Fibroblast of pulmonary artery (primary cell): Measurements from ENCODE around the gene GSG1.

Experiments used
- DNase-seq: peaks from one replicate; pipeline ENCODE4 v3.0.0-alpha.2; 2010; ENCODE audit warnings: low read depth
- H3K4me3 ChIP-seq: replicated peaks from 2 replicates; pipeline ENCODE4 v1.5.1; 2011; ENCODE audit warnings: low read depth, mild to moderate bottlenecking, control low read depth, low read length, moderate library complexity
- TF ChIP-seq, protein P1 (sequence below): IDR thresholded peaks from 2 replicates; pipeline ENCODE4 v1.5.1; 2011; ENCODE audit warnings: mild to moderate bottlenecking, control low read depth, low read length, inconsistent platforms; ENCODE audit errors: missing control alignments

GSG1 gene

DNA sequence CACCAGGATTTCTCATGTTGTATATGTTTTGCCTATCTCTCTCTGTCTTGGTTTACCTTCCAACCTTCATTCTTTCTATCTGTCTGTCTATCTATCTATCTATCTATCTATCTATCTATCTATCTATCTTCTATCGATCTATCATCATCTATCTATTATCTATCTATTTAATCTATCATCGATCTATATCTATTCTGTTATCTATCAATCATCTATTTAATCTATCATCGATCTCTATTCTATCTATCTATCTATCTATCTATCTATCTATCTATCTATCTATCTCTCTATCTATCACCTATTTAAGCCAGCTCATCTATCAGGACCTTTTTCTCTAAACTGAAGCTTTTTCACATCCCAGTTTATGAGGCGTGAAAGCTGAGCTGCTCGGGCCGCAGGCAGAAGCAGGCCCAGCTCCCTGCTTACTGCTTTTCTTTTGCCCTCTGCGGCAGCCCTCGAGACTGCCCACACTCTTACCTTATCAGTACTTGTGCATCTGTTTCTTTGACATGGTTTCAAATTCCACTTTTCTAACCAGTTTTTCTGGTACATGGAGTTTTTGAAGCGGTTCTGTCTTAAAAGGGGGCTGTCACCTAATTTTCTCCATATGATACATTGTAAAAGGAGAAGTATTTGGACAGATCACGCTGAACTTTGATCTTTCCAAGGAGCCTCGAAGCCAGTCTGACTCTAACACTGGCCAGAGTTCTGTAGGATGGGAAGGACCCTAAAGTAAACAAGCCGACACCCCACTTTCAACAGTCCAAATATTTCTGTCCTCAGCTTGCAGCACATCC, 44.4 kb upstream of the GSG1 start:
- TF ChIP-seq, protein P1, sequence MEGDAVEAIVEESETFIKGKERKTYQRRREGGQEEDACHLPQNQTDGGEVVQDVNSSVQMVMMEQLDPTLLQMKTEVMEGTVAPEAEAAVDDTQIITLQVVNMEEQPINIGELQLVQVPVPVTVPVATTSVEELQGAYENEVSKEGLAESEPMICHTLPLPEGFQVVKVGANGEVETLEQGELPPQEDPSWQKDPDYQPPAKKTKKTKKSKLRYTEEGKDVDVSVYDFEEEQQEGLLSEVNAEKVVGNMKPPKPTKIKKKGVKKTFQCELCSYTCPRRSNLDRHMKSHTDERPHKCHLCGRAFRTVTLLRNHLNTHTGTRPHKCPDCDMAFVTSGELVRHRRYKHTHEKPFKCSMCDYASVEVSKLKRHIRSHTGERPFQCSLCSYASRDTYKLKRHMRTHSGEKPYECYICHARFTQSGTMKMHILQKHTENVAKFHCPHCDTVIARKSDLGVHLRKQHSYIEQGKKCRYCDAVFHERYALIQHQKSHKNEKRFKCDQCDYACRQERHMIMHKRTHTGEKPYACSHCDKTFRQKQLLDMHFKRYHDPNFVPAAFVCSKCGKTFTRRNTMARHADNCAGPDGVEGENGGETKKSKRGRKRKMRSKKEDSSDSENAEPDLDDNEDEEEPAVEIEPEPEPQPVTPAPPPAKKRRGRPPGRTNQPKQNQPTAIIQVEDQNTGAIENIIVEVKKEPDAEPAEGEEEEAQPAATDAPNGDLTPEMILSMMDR: no peak
- no peak for DNase-seq
- no peak overlapping the region for H3K4me3 ChIP-seq

DNA sequence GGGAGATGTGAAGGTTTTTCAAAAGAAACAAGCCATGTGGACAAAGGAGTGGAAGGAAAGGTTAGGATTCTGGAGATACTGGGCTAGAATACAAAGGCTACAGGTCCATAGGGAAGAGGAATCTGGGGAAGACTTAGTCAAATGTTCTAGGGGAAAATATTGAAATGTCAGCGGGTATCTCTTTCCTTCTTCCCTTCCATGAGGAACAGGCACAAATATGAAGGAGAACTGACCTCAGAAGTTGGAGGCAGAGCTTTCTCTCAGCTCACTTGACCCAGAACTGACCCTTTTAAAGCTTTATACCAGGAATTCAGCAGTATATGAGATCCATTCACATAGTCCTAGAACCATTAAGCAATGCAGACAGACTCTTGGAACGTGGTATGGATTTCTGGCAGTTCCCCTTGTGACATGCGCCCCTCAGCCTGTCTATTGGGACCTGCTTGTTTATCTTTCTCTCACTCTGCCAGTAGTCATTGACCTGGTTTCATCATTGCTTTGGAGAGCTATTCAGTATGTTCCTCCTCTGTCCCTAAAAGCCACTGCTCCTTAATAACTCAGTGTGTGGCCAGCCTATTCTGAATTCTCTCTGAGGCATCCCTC, 43.0 kb upstream of the GSG1 start:
- TF ChIP-seq, protein P1: no peak
- no peak overlapping the region for H3K4me3 ChIP-seq
- no peak for DNase-seq

DNA sequence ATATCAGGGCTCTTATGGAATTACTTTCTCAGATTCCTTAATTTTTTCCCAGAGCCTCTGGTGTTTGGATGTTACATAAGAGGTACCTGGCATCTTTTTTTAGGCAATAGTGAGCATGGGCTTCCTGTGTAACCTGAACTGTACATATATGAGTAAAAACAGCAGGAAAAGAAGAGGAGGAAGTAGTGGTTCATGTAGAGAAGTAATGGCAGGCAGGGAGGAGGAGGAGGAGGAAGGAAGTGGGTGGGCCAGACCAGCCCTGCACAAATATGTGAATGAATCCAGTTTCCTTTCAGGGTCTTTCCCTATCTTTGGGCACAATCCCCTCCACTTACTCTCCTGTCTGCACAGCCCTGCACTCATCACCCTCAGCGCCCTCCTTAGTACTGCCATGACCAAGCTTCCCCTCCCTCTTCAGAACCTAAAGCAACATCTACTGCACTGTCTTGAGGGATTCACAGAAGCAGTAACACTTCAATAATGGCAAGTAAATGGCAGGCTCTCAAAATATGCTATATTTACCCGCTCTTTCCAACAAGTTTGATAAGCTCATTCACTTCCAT, 40.9 kb upstream of the GSG1 start:
- TF ChIP-seq, protein P1: no peak
- no peak overlapping the region for H3K4me3 ChIP-seq
- no peak for DNase-seq

DNA sequence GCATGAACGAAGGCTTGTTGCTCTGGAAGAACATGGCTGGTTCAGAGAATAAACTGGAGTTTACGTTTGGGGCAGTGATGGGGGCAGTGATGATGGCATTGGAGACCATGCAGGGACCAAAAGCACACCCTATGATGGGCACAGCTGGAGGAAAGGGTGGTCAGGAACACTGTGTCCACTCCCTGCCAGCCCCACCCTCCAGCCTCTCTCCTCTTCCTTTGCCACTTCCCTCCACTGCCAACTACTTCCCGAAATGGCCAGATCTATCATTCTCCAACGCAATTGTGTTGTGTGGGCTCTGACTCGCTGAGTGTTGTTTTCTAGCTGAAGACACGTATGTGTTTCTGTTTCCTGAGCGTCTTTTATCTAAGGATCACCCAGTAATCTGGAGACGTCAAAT, 39.3 kb upstream of the GSG1 start:
- TF ChIP-seq, protein P1: no peak
- no peak for DNase-seq

DNA sequence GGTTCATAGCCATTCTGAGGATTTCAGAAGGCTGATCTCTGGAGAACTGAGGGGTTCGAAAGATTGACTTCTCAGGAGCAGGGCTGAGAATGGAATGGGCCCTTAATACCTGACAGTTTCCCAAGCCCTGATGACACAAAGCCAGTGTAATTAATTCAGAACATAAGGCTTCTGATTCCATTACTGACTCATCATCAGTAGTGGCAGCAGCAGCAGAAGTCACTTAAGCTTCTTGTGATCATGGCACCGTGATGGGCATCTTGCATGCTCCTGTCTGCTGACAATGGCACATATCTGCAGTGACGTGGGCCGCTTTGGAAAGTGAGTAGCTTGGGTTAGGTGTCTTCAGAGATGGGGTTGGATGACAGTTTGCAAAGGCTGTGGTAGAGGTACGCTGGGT, 38.2 kb upstream of the GSG1 start:
- no peak overlapping the region for H3K4me3 ChIP-seq
- TF ChIP-seq, protein P1: no peak
- no peak for DNase-seq

More for the DNA sequence above, 39.3 kb upstream of the GSG1 start:
- H3K4me3 ChIP-seq: no peak overlapping the region

DNA sequence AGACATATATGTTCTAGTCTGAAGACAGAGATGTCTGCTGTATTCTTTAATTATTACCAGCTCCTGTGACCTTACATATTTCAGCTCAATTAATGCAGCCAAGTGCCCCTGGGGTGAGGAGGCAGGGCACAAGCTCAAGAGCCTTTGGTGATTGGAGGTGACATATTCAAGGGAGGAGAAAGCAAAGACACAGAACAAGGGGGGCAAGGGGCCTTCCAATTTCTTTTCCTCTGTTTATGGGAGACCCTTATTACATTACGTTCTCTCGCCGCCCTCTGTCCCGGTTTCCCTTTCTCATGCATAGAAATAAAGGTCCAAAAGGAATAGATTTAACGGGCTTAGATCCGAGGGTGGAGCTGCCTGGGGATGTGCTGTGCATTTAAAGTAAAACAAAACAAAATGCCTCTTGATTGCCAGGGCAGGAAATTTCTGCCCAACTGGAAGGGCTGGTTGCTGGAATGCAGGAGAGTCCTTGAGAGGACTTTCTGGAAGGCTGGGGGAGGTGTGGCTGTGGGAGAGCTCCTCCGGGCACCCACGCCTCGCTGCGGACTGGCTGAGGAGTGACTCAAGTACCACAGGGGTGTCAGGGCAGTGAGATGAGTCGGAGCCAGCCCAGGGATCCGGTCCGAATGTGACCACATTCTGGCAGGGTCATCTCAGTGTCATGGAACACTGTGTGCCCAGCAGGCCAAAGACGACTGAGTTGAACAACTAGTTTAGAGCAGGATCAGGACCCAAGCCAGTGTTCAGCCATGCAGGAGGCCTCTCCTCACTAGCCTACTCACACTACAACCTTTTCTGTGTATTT, 32.1 kb upstream of the GSG1 start:
- H3K4me3 ChIP-seq: no peak overlapping the region
- TF ChIP-seq, protein P1: no peak
- peak; percentile 71 for DNase-seq
